Astrocyte (in vitro differentiated cells and primary cell): ENCODE data around the gene USP36. TPM values are rescaled to one million over a fixed set of nuclear protein-coding genes. Genes with fewer than 3 reads are reported as not detected.

Experiments used
- DNase-seq: peaks from one replicate; pipeline ENCODE4 v3.0.0-alpha.2; 2010; ENCODE audit warnings: low read depth
- FAIRE-seq: peaks from 2 replicates; lab custom pipeline; 2011; peaks lifted over from hg19 to GRCh38; lab: Jason Lieb, UNC
- H2AFZ ChIP-seq: 2 replicates; pipeline ENCODE4 v1.6.0; 2012; ENCODE audit warnings: low read depth, low read length, inconsistent platforms
- H3K27ac ChIP-seq: 2 replicates; pipeline ENCODE4 v1.5.1; 2011; ENCODE audit warnings: low read depth, low read length, inconsistent platforms
- H3K27me3 ChIP-seq: 2 replicates; pipeline ENCODE4 v1.6.0; 2011; ENCODE audit warnings: low read length, inconsistent platforms; ENCODE audit not compliant: insufficient read depth
- H3K36me3 ChIP-seq: 2 replicates; pipeline ENCODE4 v1.5.1; 2011; ENCODE audit warnings: low read length, inconsistent platforms; ENCODE audit not compliant: insufficient read depth
- H3K4me1 ChIP-seq: 2 replicates; pipeline ENCODE4 v1.5.1; 2011; ENCODE audit warnings: low read length, inconsistent platforms; ENCODE audit not compliant: insufficient read depth
- H3K4me2 ChIP-seq: 2 replicates; pipeline ENCODE4 v1.6.0; 2012; ENCODE audit warnings: low read length, inconsistent platforms
- H3K4me3 ChIP-seq: 2 replicates; pipeline ENCODE4 v1.5.1; 2011; ENCODE audit warnings: low read depth, mild to moderate bottlenecking, low read length, inconsistent platforms; ENCODE audit not compliant: insufficient read depth
- H3K79me2 ChIP-seq: 2 replicates; pipeline ENCODE4 v1.6.0; 2012; ENCODE audit warnings: mild to moderate bottlenecking, low read length, inconsistent platforms; ENCODE audit not compliant: insufficient read depth
- H3K9ac ChIP-seq: 2 replicates; pipeline ENCODE4 v1.6.0; 2012; ENCODE audit warnings: mild to moderate bottlenecking, low read length, inconsistent platforms
- H3K9me3 ChIP-seq: 2 replicates; pipeline ENCODE4 v1.5.1; 2012; ENCODE audit warnings: low read depth, mild to moderate bottlenecking, low read length, inconsistent platforms; ENCODE audit not compliant: insufficient read depth
- H4K20me1 ChIP-seq: 2 replicates; pipeline ENCODE4 v1.6.0; 2012; ENCODE audit warnings: low read length, inconsistent platforms; ENCODE audit not compliant: insufficient read depth
- H3K27ac Mint-ChIP-seq: one replicate; pipeline ENCODE4 v1.8.0; 2021; ENCODE audit warnings: mild to moderate bottlenecking, mixed read lengths; ENCODE audit not compliant: unreplicated experiment
- H3K27me3 Mint-ChIP-seq: one replicate; pipeline ENCODE4 v1.8.0; 2021; ENCODE audit warnings: low read depth, mixed read lengths; ENCODE audit not compliant: unreplicated experiment
- H3K36me3 Mint-ChIP-seq: one replicate; pipeline ENCODE4 v1.8.0; 2021; ENCODE audit warnings: low read depth, mixed read lengths; ENCODE audit not compliant: unreplicated experiment
- H3K4me1 Mint-ChIP-seq: one replicate; pipeline ENCODE4 v1.8.0; 2021; ENCODE audit warnings: low read depth, mixed read lengths; ENCODE audit not compliant: unreplicated experiment
- H3K4me3 Mint-ChIP-seq: one replicate; pipeline ENCODE4 v1.8.0; 2021; ENCODE audit warnings: mild to moderate bottlenecking, moderate library complexity, mixed read lengths; ENCODE audit not compliant: unreplicated experiment
- H3K9me3 Mint-ChIP-seq: one replicate; pipeline ENCODE4 v1.8.0; 2021; ENCODE audit warnings: mild to moderate bottlenecking, mixed read lengths; ENCODE audit not compliant: unreplicated experiment
- EZH2 ChIP-seq: IDR thresholded peaks from 2 replicates; pipeline ENCODE4 v1.6.1; 2012; ENCODE audit warnings: mild to moderate bottlenecking, low read length, inconsistent platforms; ENCODE audit not compliant: insufficient read depth
- total RNA-seq: library from RNA; stranded (reverse); gene quantifications from 2 replicates; pipeline ENCODE4 v1.2.1, GENCODE V29; 2021
- TF ChIP-seq, protein P1 (sequence below): IDR thresholded peaks from 2 replicates; pipeline ENCODE4 v1.5.1; 2011; ENCODE audit warnings: low read depth, mild to moderate bottlenecking, inconsistent platforms, low read length, moderate library complexity; ENCODE audit not compliant: insufficient read depth

The USP36 gene
- total RNA-seq, 1 donor from 2014 or later, result 51.0 TPM

- TF ChIP-seq, protein P1, sequence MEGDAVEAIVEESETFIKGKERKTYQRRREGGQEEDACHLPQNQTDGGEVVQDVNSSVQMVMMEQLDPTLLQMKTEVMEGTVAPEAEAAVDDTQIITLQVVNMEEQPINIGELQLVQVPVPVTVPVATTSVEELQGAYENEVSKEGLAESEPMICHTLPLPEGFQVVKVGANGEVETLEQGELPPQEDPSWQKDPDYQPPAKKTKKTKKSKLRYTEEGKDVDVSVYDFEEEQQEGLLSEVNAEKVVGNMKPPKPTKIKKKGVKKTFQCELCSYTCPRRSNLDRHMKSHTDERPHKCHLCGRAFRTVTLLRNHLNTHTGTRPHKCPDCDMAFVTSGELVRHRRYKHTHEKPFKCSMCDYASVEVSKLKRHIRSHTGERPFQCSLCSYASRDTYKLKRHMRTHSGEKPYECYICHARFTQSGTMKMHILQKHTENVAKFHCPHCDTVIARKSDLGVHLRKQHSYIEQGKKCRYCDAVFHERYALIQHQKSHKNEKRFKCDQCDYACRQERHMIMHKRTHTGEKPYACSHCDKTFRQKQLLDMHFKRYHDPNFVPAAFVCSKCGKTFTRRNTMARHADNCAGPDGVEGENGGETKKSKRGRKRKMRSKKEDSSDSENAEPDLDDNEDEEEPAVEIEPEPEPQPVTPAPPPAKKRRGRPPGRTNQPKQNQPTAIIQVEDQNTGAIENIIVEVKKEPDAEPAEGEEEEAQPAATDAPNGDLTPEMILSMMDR, result no peak
- no peak for TF ChIP-seq EZH2
- H3K4me2 ChIP-seq, result no peak overlapping the region
- Mint-ChIP-seq H3K4me1 (peaks cover 15% of the 10 kb centered on the region), H3K36me3 (peaks cover 33% of the 10 kb centered on the region), H3K4me3 (no peak overlapping the region), H3K27ac (no peak overlapping the region), H3K9me3 (no peaks in the 10 kb centered on the region), H3K27me3 (no peaks in the 10 kb centered on the region)
- no peak overlapping the region for H3K27ac ChIP-seq
- H3K4me1 ChIP-seq, result peaks cover 23% of the 10 kb centered on the region
- no peaks in the 10 kb centered on the region for H3K27me3 ChIP-seq
- no peak overlapping the region for H3K4me3 ChIP-seq
- peaks cover 29% of the 10 kb centered on the region for H3K79me2 ChIP-seq
- FAIRE-seq, result no peak
- peaks cover 25% of the 10 kb centered on the region for H4K20me1 ChIP-seq
- DNase-seq, result no peak
- H2AFZ ChIP-seq, result no peak overlapping the region
- H3K9ac ChIP-seq, result no peak overlapping the region
- peaks cover 63% of the 10 kb centered on the region for H3K36me3 ChIP-seq
- no peaks in the 10 kb centered on the region for H3K9me3 ChIP-seq
Measured at GRCh38 chr17:78818932-78819331, 21.7 kb downstream of the USP36 start.

- Histone ChIP-seq H3K9me3 (no peaks in the 10 kb centered on the region), H3K27me3 (no peaks in the 10 kb centered on the region), H3K4me2 (no peak overlapping the region), H3K9ac (no peak overlapping the region), H3K27ac (no peak overlapping the region), H3K4me3 (no peak overlapping the region), H2AFZ (no peak overlapping the region), H3K4me1 (peaks cover 17% of the 10 kb centered on the region), H3K36me3 (peaks cover 66% of the 10 kb centered on the region), H3K79me2 (peaks cover 23% of the 10 kb centered on the region), H4K20me1 (peaks cover 19% of the 10 kb centered on the region)
- H3K4me1 Mint-ChIP-seq, result peaks cover 13% of the 10 kb centered on the region
- peaks cover 31% of the 10 kb centered on the region for H3K36me3 Mint-ChIP-seq
- no peaks in the 10 kb centered on the region for H3K9me3 Mint-ChIP-seq
- H3K4me3 Mint-ChIP-seq, result no peak overlapping the region
- no peaks in the 10 kb centered on the region for H3K27me3 Mint-ChIP-seq
- TF ChIP-seq, protein P1, result no peak
- TF ChIP-seq EZH2, result no peak
- FAIRE-seq (no peak), DNase-seq (no peak)
- no peak overlapping the region for H3K27ac Mint-ChIP-seq
Measured at GRCh38 chr17:78818152-78818846, 22.3 kb downstream of the USP36 start.

DNA sequence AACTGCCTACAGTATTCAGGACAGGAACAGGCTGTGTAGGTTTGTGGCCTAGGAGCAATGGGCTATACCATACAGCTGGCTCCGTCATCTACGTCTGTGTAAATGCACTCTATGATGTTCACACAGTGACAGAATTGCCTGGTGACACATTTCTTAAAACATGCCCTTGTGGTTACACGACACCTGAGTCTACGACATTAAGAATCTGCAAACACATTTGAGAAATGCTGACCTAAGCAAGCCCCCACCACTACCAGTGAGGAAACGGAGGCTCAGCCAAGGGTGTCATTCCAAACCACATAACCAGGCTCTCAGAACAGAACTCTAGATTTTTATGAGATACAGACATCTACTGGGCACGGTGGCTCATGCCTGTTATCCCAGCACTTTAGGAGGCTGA lies 23.5 kb downstream of the USP36 start:
- H3K27me3 Mint-ChIP-seq, result no peaks in the 10 kb centered on the region
- no peak overlapping the region for H3K27ac Mint-ChIP-seq
- FAIRE-seq, result no peak

More for the DNA sequence above, 23.5 kb downstream of the USP36 start:
- Histone ChIP-seq H3K27me3 (no peaks in the 10 kb centered on the region), H3K79me2 (peaks cover 21% of the 10 kb centered on the region), H3K27ac (no peak overlapping the region), H4K20me1 (peaks cover 13% of the 10 kb centered on the region), H3K9ac (no peak overlapping the region), H3K36me3 (peaks cover 74% of the 10 kb centered on the region), H2AFZ (no peak overlapping the region), H3K9me3 (no peaks in the 10 kb centered on the region), H3K4me1 (peaks cover 5% of the 10 kb centered on the region), H3K4me2 (no peak overlapping the region), H3K4me3 (no peak overlapping the region)
- Mint-ChIP-seq H3K9me3 (no peaks in the 10 kb centered on the region), H3K4me1 (peaks cover 4% of the 10 kb centered on the region), H3K4me3 (no peak overlapping the region), H3K36me3 (peaks cover 26% of the 10 kb centered on the region)
- TF ChIP-seq, protein P1, result no peak
- TF ChIP-seq EZH2, result no peak
- DNase-seq, result no peak
